K562 treated with DMSO at 1 percent for 24 hours (cell line): ENCODE results near the gene PTEN. TPM values are rescaled to one million over a fixed set of nuclear protein-coding genes. Genes with fewer than 3 reads are reported as not detected.

Source experiments
- total RNA-seq: library from RNA; unstranded; fragments of 300-600 nt; gene quantifications from 2 replicates; pipeline ENCODE4 v1.2.3, GENCODE V29; 2022; ENCODE audit warnings: low read depth; ENCODE audit not compliant: insufficient read depth

Gene PTEN
- total RNA-seq = 10.4 and 13.5 TPM in 2 replicates

GRCh38 chr10:87863053-87863943 lies at the start of gene PTEN, which contains the start of gene KLLN:
Gene PTEN, plus strand, starts transcription at chr10:87863625. Its CDS starts 845 bp downstream, at chr10:87864470.
Gene KLLN, minus strand, starts transcription at chr10:87863533. Its CDS starts 1,046 bp downstream, at chr10:87862487.

DNA sequence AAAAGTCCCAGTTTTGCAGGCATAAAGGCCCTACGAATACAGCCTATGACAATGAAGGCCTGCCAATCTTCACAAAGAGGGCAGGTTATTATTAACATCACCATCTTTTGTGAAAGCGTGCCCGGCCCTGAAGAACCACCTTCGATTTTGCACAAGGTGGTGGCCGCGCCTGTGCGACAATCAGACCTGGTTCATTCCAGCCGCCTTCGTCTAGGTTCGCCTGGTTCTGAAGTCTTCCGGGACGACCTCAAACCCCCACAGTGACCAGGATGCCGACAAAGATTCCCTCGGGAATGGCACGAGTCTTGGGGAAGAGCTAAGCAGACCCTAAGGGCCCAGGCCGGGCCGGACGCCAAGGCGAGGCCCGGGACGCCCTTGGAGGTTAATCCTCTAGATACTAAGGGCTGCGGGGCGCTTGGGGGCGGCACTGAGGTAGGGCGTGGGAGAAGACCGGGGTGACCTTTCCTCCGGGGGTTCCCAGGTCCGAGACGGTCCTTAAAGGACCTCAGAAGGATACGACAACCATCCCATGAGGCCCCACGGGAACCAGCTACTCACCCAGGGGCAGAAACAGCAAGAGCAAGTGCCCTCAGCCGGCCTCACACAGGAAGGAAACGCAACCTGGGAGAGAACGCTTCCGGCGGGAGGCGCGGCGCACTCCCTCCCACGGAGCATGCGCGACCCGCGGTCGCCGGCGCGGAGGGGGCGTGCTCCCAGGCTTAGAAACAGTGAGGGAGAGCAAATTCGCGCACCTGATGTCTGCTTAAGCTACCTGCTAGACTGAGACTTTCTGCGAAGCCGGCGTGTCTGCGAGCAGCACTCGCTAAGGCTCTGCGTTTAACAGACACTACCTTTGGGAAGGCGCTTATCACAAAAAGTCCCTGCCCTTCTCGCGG lies 45.6 kb upstream of the PTEN start, which contains the start of gene ATAD1:
ATAD1 (minus strand) TSS at position 618 of the 896 bp plus-strand sequence. CDS start 3,627 bp downstream, outside the sequence.

Other genes with a start within 250 kb of the PTEN start
- gene PAPSS2, start 203.7 kb upstream of the PTEN start, total RNA-seq = not detected in 2 replicates
- gene ATAD1, start 45.4 kb upstream of the PTEN start, total RNA-seq = 10.9 and 12.0 TPM in 2 replicates
- 0.25 and 0.41 TPM in 2 replicates for gene KLLN, start 92 bp upstream of the PTEN start, total RNA-seq